GM12878 (cell line): ENCODE measurements around the gene PPP1R14B. TPM values are rescaled to one million over a fixed set of nuclear protein-coding genes. Genes with fewer than 3 reads are reported as not detected.

ENCODE experiments used
- CBFB ChIP-seq: IDR thresholded peaks from 2 replicates; pipeline ENCODE4 v1.6.1; 2016; ENCODE audit warnings: antibody characterized with exemption, low read depth
- CBX3 ChIP-seq: fragments of 200-600 bp; sonication (generic); IDR thresholded peaks from 2 replicates; pipeline ENCODE4 v1.6.1; 2016; ENCODE audit warnings: low read depth, borderline replicate concordance
- CBX5 ChIP-seq: sonication (generic); IDR thresholded peaks from 2 replicates; pipeline ENCODE4 v1.6.1; 2016; ENCODE audit warnings: low read depth, moderate library complexity, mild to moderate bottlenecking, inconsistent platforms
- CHD2 ChIP-seq: IDR thresholded peaks from 2 replicates; pipeline ENCODE4 v1.6.1; 2011; ENCODE audit warnings: low read depth, low read length, improper control_type of control experiment, borderline replicate concordance
- CTCF ChIP-seq, 3 experiments: IDR thresholded peaks in 2 of 3; conservative IDR thresholded peaks in 1 of 3; 2 replicates each; pipeline ENCODE4 v1.5.1; 2011; ENCODE audit warnings: low read depth in 3 of 3, low read length in 3 of 3, mild to moderate bottlenecking in 3 of 3, control low read depth in 2 of 3, moderate library complexity in 2 of 3, inconsistent platforms in 1 of 3, mixed read lengths in 1 of 3; ENCODE audit not compliant: control insufficient read depth in 2 of 3, insufficient read depth in 1 of 3; ENCODE audit errors: extremely low read depth in 1 of 3
- E2F8 ChIP-seq: fragments of 450-650 bp; IDR thresholded peaks from 2 replicates; pipeline ENCODE4 v1.6.1; 2018; ENCODE audit warnings: mild to moderate bottlenecking, low read depth, moderate library complexity; ENCODE audit not compliant: partially characterized antibody
- ESRRA ChIP-seq: IDR thresholded peaks from 2 replicates; pipeline ENCODE4 v1.6.1; 2012; ENCODE audit warnings: mild to moderate bottlenecking, low read length, improper control_type of control experiment
- JUNB ChIP-seq: IDR thresholded peaks from 2 replicates; pipeline ENCODE4 v1.6.1; 2016; ENCODE audit warnings: antibody characterized with exemption, mild to moderate bottlenecking
- KLF5 ChIP-seq: fragments of 450-650 bp; IDR thresholded peaks from 2 replicates; pipeline ENCODE4 v1.6.1; 2014; ENCODE audit warnings: mild to moderate bottlenecking; ENCODE audit not compliant: partially characterized antibody
- NR2F1 ChIP-seq: fragments of 450-650 bp; conservative IDR thresholded peaks from 2 replicates; pipeline ENCODE4 v1.6.1; 2017; ENCODE audit warnings: mild to moderate bottlenecking
- PAX8 ChIP-seq: fragments of 450-650 bp; IDR thresholded peaks from 2 replicates; pipeline ENCODE4 v1.6.1; 2017; ENCODE audit warnings: mild to moderate bottlenecking, moderate library complexity
- SMARCA5 ChIP-seq: fragments of 450-650 bp; IDR thresholded peaks from 2 replicates; pipeline ENCODE4 v1.6.1; 2017; ENCODE audit warnings: mild to moderate bottlenecking
- SP1 ChIP-seq: IDR thresholded peaks from one replicate; pipeline ENCODE4 v1.6.1; 2011; ENCODE audit warnings: low read depth, low read length
- ZNF384 ChIP-seq: IDR thresholded peaks from 2 replicates; pipeline ENCODE4 v1.6.1; 2012; ENCODE audit warnings: low read depth, mild to moderate bottlenecking, low read length, improper control_type of control experiment, borderline replicate concordance
- polyA plus RNA-seq, 11 experiments: library from polyadenylated mRNA; depleted of rRNA in 4 of 11; unstranded in 6 of 11; stranded (reverse) in 5 of 11; fragments of >200 nt; fragmentation: Nextera tagmentation in 4 of 11; fragmentation: Illumina TruSeq in 1 of 11; extraction: Ambion mirVana in 4 of 11; extraction: Trizol in 1 of 11; gene quantifications; 1 replicate in 1 of 11; 2 replicates in 10 of 11; pipeline versions ENCODE4 v1.2.1 to v1.2.3, GENCODE V29; 2011 to 2016; ENCODE audit warnings: inconsistent platforms in 2 of 11, missing spikeins in 2 of 11, low read depth in 1 of 11
- total RNA-seq, 4 experiments: library from RNA; depleted of rRNA in 3 of 4; stranded (reverse); fragments of >200 nt in 3 of 4; fragmentation: Illumina TruSeq in 1 of 4; extraction: Trizol in 1 of 4; gene quantifications; 2 replicates each; pipeline versions ENCODE4 v1.2.1 to v1.2.3, GENCODE V29; 2013 to 2021
- TF ChIP-seq, protein P1 (sequence below): fragments of 150-350 bp; IDR thresholded peaks from 2 replicates; pipeline ENCODE4 v1.6.1; 2014; ENCODE audit warnings: mild to moderate bottlenecking, low read depth, low read length
- TF ChIP-seq, protein P2 (sequence below): fragments of 450-650 bp; IDR thresholded peaks from 2 replicates; pipeline ENCODE4 v1.6.1; 2016; ENCODE audit warnings: mild to moderate bottlenecking, moderate library complexity, borderline replicate concordance
- TF ChIP-seq, protein P3 (sequence below): IDR thresholded peaks from 2 replicates; pipeline ENCODE4 v1.6.1; 2011; ENCODE audit warnings: borderline replicate concordance, low read depth, mild to moderate bottlenecking, moderate library complexity, low read length; ENCODE audit not compliant: insufficient read depth, poor library complexity, severe bottlenecking

The PPP1R14B gene
- total and polyA plus RNA-seq, 10 of the 15 experiments (the other 5 are each of a cell fraction or from before 2014, with no cell fraction given) = 8.4 to 283 (median 124) TPM

GRCh38 chr11:64246871-64247728 lies at the start of gene PPP1R14B (continued):
- TF ChIP-seq SP1 (peak; percentile 41), CBFB (0 out of 2 replicates have a peak, but pooled peaks have one; percentile 23), CTCF (IDR thresholded peaks at IDR 0.05 in 2 of 3, conservative IDR thresholded peaks at IDR 0.05 in 1 of 3; ENCODE audit: control insufficient read depth in 2 of 3, extremely low read depth in 1 of 3, insufficient read depth in 1 of 3, low read depth in 3 of 3, low read length in 3 of 3) (0 out of 6 replicates have a peak, but pooled peaks of 1 of the 3 experiments have one; percentile 6), CHD2 (peak; percentile 90), KLF5 (no peak), SMARCA5 (no peak), NR2F1 (peak; percentile 51), PAX8 (no peak), CBX5 (no peak), JUNB (no peak), CBX3 (no peak), E2F8 (no peak), ZNF384 (no peak), ESRRA (no peak)
- TF ChIP-seq, protein P1, sequence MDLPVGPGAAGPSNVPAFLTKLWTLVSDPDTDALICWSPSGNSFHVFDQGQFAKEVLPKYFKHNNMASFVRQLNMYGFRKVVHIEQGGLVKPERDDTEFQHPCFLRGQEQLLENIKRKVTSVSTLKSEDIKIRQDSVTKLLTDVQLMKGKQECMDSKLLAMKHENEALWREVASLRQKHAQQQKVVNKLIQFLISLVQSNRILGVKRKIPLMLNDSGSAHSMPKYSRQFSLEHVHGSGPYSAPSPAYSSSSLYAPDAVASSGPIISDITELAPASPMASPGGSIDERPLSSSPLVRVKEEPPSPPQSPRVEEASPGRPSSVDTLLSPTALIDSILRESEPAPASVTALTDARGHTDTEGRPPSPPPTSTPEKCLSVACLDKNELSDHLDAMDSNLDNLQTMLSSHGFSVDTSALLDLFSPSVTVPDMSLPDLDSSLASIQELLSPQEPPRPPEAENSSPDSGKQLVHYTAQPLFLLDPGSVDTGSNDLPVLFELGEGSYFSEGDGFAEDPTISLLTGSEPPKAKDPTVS = no peak
- TF ChIP-seq, protein P2, sequence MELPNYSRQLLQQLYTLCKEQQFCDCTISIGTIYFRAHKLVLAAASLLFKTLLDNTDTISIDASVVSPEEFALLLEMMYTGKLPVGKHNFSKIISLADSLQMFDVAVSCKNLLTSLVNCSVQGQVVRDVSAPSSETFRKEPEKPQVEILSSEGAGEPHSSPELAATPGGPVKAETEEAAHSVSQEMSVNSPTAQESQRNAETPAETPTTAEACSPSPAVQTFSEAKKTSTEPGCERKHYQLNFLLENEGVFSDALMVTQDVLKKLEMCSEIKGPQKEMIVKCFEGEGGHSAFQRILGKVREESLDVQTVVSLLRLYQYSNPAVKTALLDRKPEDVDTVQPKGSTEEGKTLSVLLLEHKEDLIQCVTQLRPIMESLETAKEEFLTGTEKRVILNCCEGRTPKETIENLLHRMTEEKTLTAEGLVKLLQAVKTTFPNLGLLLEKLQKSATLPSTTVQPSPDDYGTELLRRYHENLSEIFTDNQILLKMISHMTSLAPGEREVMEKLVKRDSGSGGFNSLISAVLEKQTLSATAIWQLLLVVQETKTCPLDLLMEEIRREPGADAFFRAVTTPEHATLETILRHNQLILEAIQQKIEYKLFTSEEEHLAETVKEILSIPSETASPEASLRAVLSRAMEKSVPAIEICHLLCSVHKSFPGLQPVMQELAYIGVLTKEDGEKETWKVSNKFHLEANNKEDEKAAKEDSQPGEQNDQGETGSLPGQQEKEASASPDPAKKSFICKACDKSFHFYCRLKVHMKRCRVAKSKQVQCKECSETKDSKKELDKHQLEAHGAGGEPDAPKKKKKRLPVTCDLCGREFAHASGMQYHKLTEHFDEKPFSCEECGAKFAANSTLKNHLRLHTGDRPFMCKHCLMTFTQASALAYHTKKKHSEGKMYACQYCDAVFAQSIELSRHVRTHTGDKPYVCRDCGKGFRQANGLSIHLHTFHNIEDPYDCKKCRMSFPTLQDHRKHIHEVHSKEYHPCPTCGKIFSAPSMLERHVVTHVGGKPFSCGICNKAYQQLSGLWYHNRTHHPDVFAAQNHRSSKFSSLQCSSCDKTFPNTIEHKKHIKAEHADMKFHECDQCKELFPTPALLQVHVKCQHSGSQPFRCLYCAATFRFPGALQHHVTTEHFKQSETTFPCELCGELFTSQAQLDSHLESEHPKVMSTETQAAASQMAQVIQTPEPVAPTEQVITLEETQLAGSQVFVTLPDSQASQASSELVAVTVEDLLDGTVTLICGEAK = 0 out of 2 replicates have a peak, but pooled peaks have one; percentile 35
- TF ChIP-seq, protein P3, sequence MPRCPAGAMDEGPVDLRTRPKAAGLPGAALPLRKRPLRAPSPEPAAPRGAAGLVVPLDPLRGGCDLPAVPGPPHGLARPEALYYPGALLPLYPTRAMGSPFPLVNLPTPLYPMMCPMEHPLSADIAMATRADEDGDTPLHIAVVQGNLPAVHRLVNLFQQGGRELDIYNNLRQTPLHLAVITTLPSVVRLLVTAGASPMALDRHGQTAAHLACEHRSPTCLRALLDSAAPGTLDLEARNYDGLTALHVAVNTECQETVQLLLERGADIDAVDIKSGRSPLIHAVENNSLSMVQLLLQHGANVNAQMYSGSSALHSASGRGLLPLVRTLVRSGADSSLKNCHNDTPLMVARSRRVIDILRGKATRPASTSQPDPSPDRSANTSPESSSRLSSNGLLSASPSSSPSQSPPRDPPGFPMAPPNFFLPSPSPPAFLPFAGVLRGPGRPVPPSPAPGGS = no peak
